Transverse colon (tissue), 4 donors: ENCODE measurements around the gene SPIRE1.

Source experiments
- CTCF ChIP-seq, 5 experiments: fragments of 200-600 bp in 3 of 5; fragments of 450-650 bp in 2 of 5; sonication (generic) in 3 of 5; IDR thresholded peaks; 1 replicate in 2 of 5; 2 replicates in 3 of 5; pipeline ENCODE4 v1.5.1; 2016 to 2017; ENCODE audit warnings: antibody characterized with exemption in 5 of 5, inconsistent platforms in 3 of 5, mild to moderate bottlenecking in 2 of 5, moderate library complexity in 1 of 5
- POLR2AphosphoS5 ChIP-seq, 3 donors: sonication (generic); formaldehyde crosslinking; IDR thresholded peaks; one replicate each; pipeline ENCODE4 v1.6.1; 2016; ENCODE audit warnings: antibody characterized with exemption in 3 of 3

GRCh38 chr18:12534820-12535219 is 123.1 kb downstream of the SPIRE1 start:
- TF ChIP-seq CTCF (IDR thresholded peaks at IDR 0.05) (no peak), POLR2AphosphoS5 (IDR thresholded peaks at IDR 0.05) (no peak)
